Effector memory CD4-positive, alpha-beta T cell (primary cell): Measurements from ENCODE around the gene PCED1B.
A peak's percentile ranks its signal among the peaks of the same experiment; 100 is the strongest.

Experiments used
- DNase-seq, 3 donors: peaks; one replicate each; pipeline ENCODE4 v3.0.0-alpha.2; 2020
- H3K27ac ChIP-seq: 2 replicates; pipeline ENCODE4 v1.7.0; 2013; ENCODE audit warnings: mild to moderate bottlenecking, low read length, moderate library complexity; ENCODE audit not compliant: insufficient read depth, poor library complexity, severe bottlenecking
- H3K27me3 ChIP-seq: replicated peaks from 2 replicates; pipeline ENCODE4 v1.7.0; 2013; ENCODE audit warnings: mild to moderate bottlenecking, low read length; ENCODE audit not compliant: insufficient read depth, control insufficient read depth, poor library complexity, severe bottlenecking
- H3K36me3 ChIP-seq: 2 replicates; pipeline ENCODE4 v1.7.0; 2013; ENCODE audit warnings: mild to moderate bottlenecking, low read length, moderate library complexity; ENCODE audit not compliant: control insufficient read depth, insufficient read depth
- H3K4me1 ChIP-seq: 2 replicates; pipeline ENCODE4 v1.7.0; 2013; ENCODE audit warnings: low read length, mild to moderate bottlenecking; ENCODE audit not compliant: control insufficient read depth, insufficient read depth, poor library complexity, severe bottlenecking
- H3K4me3 ChIP-seq: 2 replicates; pipeline ENCODE4 v1.7.0; 2013; ENCODE audit warnings: low read length, low read depth, mild to moderate bottlenecking; ENCODE audit not compliant: insufficient read depth, poor library complexity, severe bottlenecking
- H3K9me3 ChIP-seq: 2 replicates; pipeline ENCODE4 v1.7.0; 2013; ENCODE audit warnings: mild to moderate bottlenecking, low read length, moderate library complexity; ENCODE audit not compliant: control insufficient read depth

PCED1B gene

DNA sequence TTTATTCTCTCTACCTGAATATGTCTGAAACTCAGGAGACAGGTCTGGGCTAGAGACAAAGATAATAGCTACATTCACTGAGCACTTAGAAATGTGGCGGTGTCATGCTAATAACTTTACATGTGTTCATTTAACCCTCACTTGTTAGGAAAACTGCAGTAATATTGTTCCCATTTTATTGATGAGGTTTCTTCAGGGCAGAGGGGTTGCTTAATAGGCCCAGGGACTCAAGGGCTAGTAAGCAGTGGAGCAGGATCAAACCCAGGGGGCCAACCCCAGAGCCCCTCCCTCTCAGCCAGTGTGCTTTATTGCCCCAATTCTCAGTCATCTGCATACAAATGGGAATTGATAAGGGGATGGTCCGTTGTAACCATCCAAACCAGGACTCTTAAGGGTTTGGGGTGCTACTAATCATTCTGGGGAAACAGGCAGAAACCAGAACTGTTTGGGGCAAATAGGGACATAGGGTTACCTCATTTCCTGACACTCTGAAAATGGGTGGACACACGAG, 143.2 kb downstream of the PCED1B start:
- H3K9me3 ChIP-seq: no peaks in the 10 kb centered on the region
- H3K4me3 ChIP-seq: peak overlapping the region; percentile 31
- peaks cover 30% of the 10 kb centered on the region for H3K4me1 ChIP-seq
- peaks cover 17% of the 10 kb centered on the region for H3K36me3 ChIP-seq
- peak overlapping the region; percentile 44 for H3K27ac ChIP-seq
- DNase-seq: no peak
- no peaks in the 10 kb centered on the region for H3K27me3 ChIP-seq

DNA sequence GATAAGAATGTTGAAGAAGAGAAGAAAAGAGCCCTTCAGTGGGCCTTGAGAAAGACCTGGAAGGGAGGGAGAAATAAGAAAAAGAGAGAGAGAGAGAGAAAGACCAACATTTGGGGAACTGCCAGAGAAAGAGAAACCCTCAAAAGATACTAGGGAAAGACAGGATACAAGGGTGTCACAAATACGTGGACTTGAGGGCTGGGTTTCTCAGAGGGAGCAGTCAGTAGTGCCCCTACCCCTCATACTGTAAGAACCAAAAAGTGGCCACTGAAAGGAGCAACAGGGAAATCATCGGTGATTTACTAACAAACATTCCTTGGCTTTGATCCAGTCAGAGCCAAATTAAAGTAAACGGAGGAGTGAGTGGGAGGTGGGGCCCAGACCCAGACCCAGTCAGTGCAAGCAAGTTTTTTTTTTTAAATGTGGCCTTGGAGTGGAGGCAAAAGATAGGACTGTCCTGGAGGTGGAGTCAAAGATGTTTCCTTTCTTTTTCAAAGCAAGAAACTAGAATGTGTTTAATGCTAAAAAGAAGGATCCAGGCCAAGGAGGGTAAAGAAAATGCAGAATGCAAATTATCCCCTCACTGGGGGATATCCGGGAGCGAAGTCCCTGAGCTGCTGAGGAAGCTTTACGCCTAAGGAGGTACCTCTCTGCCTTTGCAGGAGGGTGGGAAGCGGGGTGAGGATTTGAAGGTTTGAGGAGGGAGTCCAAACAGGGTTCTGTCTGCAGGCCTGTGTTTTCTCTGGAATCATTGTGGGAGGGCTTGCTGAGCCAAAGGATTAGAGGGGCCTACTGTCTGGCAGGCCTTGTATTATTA, 143.8 kb downstream of the PCED1B start:
- Histone ChIP-seq H3K27ac (peak overlapping the region; percentile 44), H3K4me3 (peak overlapping the region; percentile 31), H3K9me3 (no peaks in the 10 kb centered on the region), H3K4me1 (peaks cover 30% of the 10 kb centered on the region), H3K27me3 (no peaks in the 10 kb centered on the region), H3K36me3 (peaks cover 17% of the 10 kb centered on the region)
- DNase-seq: no peak

DNA sequence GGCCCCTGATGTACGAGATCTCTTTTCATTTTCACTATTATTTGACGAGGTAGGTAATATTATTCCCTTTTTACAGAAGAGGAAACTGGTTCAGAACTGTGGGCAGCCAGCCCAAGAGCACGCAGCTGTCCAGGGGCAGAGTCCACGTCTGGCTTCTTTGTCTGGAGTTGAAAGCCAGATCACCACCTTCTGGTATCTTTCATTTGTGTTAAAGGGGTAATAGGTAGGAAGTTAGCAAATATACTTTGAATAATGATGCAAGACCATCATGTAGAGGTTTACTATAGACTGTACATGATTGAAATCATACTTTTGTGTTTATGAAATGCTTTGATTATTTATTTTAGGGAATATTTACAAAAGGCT, 144.4 kb downstream of the PCED1B start:
- Histone ChIP-seq H3K9me3 (no peaks in the 10 kb centered on the region), H3K36me3 (peaks cover 19% of the 10 kb centered on the region), H3K4me1 (peaks cover 30% of the 10 kb centered on the region), H3K4me3 (peak overlapping the region; percentile 31), H3K27me3 (no peaks in the 10 kb centered on the region), H3K27ac (peak overlapping the region; percentile 44)
- DNase-seq: no peak

DNA sequence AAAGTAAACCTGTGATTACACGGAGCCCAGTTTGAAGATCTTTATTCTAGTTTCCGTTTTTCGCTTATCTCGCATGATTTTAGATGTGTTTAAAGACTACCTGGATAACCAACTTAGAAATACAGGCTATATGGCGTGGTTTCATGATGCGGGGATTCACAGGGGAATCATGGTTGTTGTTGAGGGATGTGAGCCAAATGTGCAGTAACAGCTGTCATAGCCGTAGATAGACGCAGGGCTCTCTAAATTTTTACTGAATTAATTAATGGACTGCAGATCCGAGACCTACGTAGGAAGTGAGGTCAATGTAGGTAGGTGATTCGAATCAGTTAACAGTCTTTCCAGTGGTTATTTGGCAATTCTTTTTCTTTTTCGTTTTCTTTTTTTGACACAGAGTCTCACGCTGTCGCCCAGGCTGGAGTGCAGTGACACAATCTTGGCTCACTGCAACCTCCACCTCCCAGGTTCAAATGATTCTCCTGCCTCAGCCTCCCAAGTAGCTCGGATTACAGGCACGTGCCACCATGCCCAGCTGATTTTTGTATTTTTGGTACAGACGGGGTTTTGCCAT, 145.2 kb downstream of the PCED1B start:
- Histone ChIP-seq H3K36me3 (peaks cover 24% of the 10 kb centered on the region), H3K9me3 (no peaks in the 10 kb centered on the region), H3K27ac (no peak overlapping the region), H3K4me3 (no peak overlapping the region), H3K27me3 (no peaks in the 10 kb centered on the region), H3K4me1 (peaks cover 30% of the 10 kb centered on the region)
- no peak for DNase-seq

DNA sequence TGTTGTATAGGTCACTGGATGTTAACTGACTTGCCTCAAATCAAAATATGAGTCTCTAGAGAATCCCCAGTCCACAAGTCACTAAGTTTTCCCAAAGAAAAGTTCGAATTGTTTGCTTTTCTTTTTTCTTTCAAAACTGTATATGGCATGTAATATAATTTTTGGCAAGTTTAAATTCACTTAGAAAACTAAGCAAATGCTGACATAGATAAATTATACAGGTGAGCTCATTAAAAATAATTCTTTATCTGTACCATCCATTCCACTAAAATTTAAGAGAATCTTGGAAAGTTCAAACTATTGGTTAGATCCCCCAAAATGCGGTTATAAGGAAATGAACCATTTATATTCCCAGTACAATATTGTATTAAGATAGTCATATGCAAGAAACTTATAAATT, 145.9 kb downstream of the PCED1B start:
- H3K36me3 ChIP-seq: peaks cover 27% of the 10 kb centered on the region
- H3K4me1 ChIP-seq: peaks cover 29% of the 10 kb centered on the region
- H3K4me3 ChIP-seq: no peak overlapping the region
- no peaks in the 10 kb centered on the region for H3K9me3 ChIP-seq
- no peak for DNase-seq
- H3K27ac ChIP-seq: no peak overlapping the region
- H3K27me3 ChIP-seq: no peaks in the 10 kb centered on the region

DNA sequence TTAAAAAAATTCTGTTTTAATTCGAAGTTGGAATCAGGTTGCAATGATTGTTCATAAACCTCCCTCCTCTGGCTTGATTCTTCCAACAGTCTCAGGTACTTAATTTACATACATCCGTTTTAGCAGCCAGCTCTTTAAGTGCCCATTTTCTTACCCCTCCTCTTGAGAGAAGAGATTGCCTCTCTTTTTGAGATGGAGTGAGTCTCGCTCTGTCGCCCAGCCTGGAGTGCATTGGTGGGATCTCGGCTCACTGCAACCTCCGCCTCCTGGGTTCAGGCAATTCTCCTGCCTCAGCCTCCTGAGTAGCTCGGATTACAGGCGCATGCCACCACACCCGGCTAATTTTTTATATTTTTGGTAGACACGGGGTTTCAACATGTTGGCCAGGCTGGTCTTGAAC, 146.8 kb downstream of the PCED1B start:
- Histone ChIP-seq H3K4me1 (peaks cover 26% of the 10 kb centered on the region), H3K4me3 (no peak overlapping the region), H3K27ac (no peak overlapping the region), H3K9me3 (no peaks in the 10 kb centered on the region), H3K27me3 (no peaks in the 10 kb centered on the region), H3K36me3 (peaks cover 27% of the 10 kb centered on the region)
- no peak for DNase-seq

DNA sequence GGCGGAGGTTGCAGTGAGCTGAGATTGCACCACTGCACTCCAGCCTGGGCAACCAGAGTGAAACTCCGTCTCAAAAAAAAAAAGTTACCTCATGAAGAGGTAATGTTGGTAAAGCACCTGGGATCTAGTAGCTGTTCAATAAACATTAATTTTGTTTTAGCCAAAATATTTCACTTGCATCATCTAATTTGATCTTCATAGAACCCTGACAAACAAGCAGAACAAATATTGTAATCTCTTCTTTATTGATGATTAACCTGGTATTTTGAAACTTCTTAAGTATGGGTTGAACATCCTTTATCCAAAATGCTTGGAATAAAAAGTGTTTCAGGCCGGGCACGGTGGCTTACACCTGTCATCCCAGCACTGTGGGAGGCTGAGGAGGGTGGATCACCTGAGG, 149.4 kb downstream of the PCED1B start:
- no peak overlapping the region for H3K4me3 ChIP-seq
- peaks cover 24% of the 10 kb centered on the region for H3K36me3 ChIP-seq
- no peak overlapping the region for H3K27ac ChIP-seq
- H3K27me3 ChIP-seq: no peaks in the 10 kb centered on the region
- H3K9me3 ChIP-seq: no peaks in the 10 kb centered on the region
- H3K4me1 ChIP-seq: peaks cover 8% of the 10 kb centered on the region
- no peak for DNase-seq

DNA sequence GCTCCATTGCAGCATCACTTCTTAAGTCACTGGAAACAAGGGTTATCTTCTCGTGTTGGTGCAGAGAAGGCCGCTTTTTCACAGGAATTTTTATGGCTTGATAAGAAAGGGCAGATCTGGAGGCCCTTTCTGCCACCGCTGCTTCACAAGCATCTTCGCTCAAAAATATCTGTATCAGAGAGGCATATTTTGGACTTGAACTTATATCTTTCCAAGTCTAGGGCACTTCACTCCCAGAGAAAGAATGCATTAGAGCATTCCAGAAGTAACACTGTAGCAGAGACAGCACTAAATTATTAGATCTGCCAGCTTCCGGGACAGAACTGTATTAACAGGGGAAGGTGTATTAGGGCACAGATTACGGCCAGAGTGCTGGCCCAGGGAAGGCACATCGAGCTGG, 152.0 kb downstream of the PCED1B start:
- Histone ChIP-seq H3K36me3 (peaks cover 43% of the 10 kb centered on the region), H3K4me1 (no peaks in the 10 kb centered on the region), H3K27ac (no peak overlapping the region), H3K9me3 (no peaks in the 10 kb centered on the region), H3K4me3 (no peak overlapping the region), H3K27me3 (no peaks in the 10 kb centered on the region)
- no peak for DNase-seq

DNA sequence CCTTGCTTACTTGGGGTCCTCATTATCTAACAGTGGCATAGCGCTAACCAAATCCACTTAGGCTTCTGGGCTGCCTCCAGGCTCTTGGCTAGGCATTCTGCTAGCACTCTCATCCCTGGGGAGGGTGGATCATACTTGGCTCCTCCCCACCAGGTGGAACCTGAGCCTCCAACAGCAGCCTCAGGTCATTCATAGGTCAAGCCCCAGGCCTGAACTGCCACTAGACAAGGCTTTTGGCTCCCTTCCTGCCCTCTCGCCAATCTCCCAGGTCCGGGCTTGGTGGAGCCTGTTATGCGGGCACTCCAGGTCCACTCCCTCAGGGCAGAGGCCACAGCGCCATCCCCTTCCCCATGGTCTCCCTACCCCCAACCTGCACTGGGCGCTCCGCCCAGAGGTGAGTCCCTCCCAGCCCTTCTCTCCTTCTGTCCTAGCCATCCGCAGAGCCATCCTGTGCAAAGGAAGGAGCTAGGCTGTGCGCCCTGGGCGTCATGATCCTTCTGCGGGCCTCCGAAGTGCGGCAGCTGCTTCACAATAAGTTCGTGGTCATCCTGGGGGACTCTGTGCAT, 155.2 kb downstream of the PCED1B start:
- no peak for DNase-seq
- Histone ChIP-seq H3K27ac (no peak overlapping the region), H3K4me3 (no peak overlapping the region), H3K36me3 (peaks cover 28% of the 10 kb centered on the region), H3K27me3 (no peaks in the 10 kb centered on the region), H3K9me3 (no peaks in the 10 kb centered on the region), H3K4me1 (peaks cover 8% of the 10 kb centered on the region)
